OCI-LY3 (cell line): Measurements from ENCODE around the gene KATNIP.

ENCODE experiments used
- H2AFZ ChIP-seq: fragments of 200-600, 300-600 bp; shearing (Covaris generic); 2 replicates; pipeline ENCODE4 v1.6.0; 2014; ENCODE audit warnings: antibody characterized with exemption, low read depth, low read length
- H3K27ac ChIP-seq: fragments of 200-600, 300-600 bp; sonication (generic); 2 replicates; pipeline ENCODE4 v1.5.1; 2014; ENCODE audit warnings: mild to moderate bottlenecking, low read length, moderate library complexity, mixed read lengths
- H3K27me3 ChIP-seq: fragments of 200-600, 300-600 bp; sonication (generic); 2 replicates; pipeline ENCODE4 v1.6.1; 2014; ENCODE audit warnings: low read depth, low read length, mixed read lengths
- H3K36me3 ChIP-seq: fragments of 200-600, 300-600 bp; sonication (generic); replicated peaks from 2 replicates; pipeline ENCODE3; 2014; ENCODE audit warnings: low read depth, low read length, mixed read lengths
- H3K4me1 ChIP-seq: fragments of 300-600, 200-600 bp; sonication (generic); 2 replicates; pipeline ENCODE4 v1.6.1; 2014; ENCODE audit warnings: low read length, mixed read lengths
- H3K4me2 ChIP-seq: fragments of 200-600, 300-600 bp; sonication (generic); 2 replicates; pipeline ENCODE4 v1.6.1; 2014; ENCODE audit warnings: low read length, mixed read lengths
- H3K4me3 ChIP-seq: fragments of 300-600, 200-600 bp; sonication (generic); 2 replicates; pipeline ENCODE4 v1.5.1; 2014; ENCODE audit warnings: antibody characterized with exemption, mild to moderate bottlenecking, low read length, moderate library complexity
- H3K79me2 ChIP-seq: fragments of 300-600, 200-600 bp; shearing (Covaris generic); 2 replicates; pipeline ENCODE4 v1.6.1; 2014; ENCODE audit warnings: mild to moderate bottlenecking, low read length, mixed read lengths
- H3K9ac ChIP-seq: fragments of 300-600, 200-600 bp; shearing (Covaris generic); 2 replicates; pipeline ENCODE4 v1.6.0; 2014; ENCODE audit warnings: mild to moderate bottlenecking, low read length, moderate library complexity
- H3K9me3 ChIP-seq: fragments of 200-600, 300-600 bp; shearing (Covaris generic); 2 replicates; pipeline ENCODE4 v1.6.1; 2014; ENCODE audit warnings: low read length, mixed read lengths; ENCODE audit not compliant: insufficient read depth
- H4K20me1 ChIP-seq: fragments of 200-600, 300-600 bp; sonication (generic); 2 replicates; pipeline ENCODE4 v1.6.1; 2016; ENCODE audit warnings: low read length, mixed read lengths; ENCODE audit not compliant: insufficient read depth
- EZH2phosphoT487 ChIP-seq: fragments of 200-600 bp; shearing (Covaris generic); IDR thresholded peaks from 2 replicates; pipeline ENCODE4 v1.6.1; 2018; ENCODE audit warnings: antibody characterized with exemption, mixed run types, low read depth
- TF ChIP-seq, protein P1 (sequence below): fragments of 200-600, 300-600 bp; sonication (generic); IDR thresholded peaks from 2 replicates; pipeline ENCODE4 v1.5.1; 2014; ENCODE audit warnings: antibody characterized with exemption, low read length, low read depth

KATNIP gene

DNA sequence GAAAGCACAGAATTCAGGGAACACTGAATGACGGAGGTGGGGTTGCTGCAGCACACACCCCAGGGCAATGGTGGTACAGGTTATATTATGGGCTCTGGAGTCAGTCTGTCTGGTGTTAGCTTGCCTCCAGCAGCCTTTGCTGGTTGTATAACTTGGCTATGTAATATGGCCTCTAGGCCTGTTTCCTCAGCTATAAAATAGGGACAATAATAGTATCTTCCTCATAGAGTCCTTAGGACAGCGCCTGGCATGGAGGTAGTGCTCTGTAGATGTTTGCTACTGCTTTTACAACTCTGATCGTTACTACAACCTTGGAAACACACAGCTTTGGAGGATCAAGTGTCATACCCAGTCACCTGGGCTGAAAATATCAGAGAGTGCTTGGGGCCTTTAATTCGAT lies 31.7 kb upstream of the KATNIP start:
- no peaks in the 10 kb centered on the region for H3K27me3 ChIP-seq
- TF ChIP-seq EZH2phosphoT487 = no peak
- TF ChIP-seq, protein P1, sequence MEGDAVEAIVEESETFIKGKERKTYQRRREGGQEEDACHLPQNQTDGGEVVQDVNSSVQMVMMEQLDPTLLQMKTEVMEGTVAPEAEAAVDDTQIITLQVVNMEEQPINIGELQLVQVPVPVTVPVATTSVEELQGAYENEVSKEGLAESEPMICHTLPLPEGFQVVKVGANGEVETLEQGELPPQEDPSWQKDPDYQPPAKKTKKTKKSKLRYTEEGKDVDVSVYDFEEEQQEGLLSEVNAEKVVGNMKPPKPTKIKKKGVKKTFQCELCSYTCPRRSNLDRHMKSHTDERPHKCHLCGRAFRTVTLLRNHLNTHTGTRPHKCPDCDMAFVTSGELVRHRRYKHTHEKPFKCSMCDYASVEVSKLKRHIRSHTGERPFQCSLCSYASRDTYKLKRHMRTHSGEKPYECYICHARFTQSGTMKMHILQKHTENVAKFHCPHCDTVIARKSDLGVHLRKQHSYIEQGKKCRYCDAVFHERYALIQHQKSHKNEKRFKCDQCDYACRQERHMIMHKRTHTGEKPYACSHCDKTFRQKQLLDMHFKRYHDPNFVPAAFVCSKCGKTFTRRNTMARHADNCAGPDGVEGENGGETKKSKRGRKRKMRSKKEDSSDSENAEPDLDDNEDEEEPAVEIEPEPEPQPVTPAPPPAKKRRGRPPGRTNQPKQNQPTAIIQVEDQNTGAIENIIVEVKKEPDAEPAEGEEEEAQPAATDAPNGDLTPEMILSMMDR = no peak
- no peak overlapping the region for H2AFZ ChIP-seq
- H3K9me3 ChIP-seq = no peaks in the 10 kb centered on the region
- H3K4me2 ChIP-seq = no peak overlapping the region
- H4K20me1 ChIP-seq = no peaks in the 10 kb centered on the region
- no peak overlapping the region for H3K4me3 ChIP-seq
- H3K9ac ChIP-seq = no peak overlapping the region
- no peaks in the 10 kb centered on the region for H3K79me2 ChIP-seq
- H3K36me3 ChIP-seq = peaks cover 12% of the 10 kb centered on the region
- no peak overlapping the region for H3K27ac ChIP-seq
- H3K4me1 ChIP-seq = no peaks in the 10 kb centered on the region

DNA sequence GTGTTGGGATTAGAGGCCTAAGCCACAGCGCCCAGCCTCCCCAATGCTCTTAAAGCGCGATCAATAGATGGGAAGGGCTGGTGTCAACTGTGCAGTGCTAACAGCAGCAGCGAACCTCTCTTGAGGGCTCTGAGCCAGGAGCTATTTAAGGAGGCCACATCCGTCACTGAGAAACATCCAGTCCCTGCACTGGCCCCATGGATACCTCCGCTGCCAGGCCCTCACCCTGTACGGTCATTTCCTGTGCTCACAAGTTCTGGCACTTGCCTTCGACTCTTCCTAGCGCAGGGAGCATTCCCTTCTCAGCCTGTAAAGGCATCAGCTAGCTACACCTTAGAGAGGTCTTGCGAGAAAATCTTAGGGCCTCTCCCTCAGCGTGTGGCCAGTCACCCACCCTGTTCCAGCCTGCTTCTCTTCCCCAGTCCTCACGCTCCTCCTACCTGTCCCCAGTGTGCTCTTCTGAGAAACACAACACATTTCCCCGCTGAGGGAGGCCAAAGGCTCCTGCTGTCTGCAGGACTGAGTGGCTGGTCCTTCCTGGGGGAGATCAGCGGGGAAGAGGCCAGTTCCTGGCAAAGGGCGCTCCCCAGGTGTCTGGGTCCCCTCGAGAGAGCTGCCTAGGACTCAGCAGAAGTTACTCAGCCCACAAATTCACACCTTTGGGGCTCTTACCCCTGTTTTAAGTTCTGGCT lies 28.8 kb upstream of the KATNIP start:
- no peaks in the 10 kb centered on the region for H3K9me3 ChIP-seq
- no peaks in the 10 kb centered on the region for H3K4me1 ChIP-seq
- no peaks in the 10 kb centered on the region for H3K79me2 ChIP-seq
- H3K27me3 ChIP-seq = no peaks in the 10 kb centered on the region
- H2AFZ ChIP-seq = no peak overlapping the region
- no peak for TF ChIP-seq EZH2phosphoT487
- TF ChIP-seq, protein P1 = no peak
- no peaks in the 10 kb centered on the region; the same call in 1 of the 2 replicates for H4K20me1 ChIP-seq
- H3K4me2 ChIP-seq = no peak overlapping the region
- H3K36me3 ChIP-seq = peaks cover 20% of the 10 kb centered on the region
- H3K27ac ChIP-seq = no peak overlapping the region
- no peak overlapping the region for H3K9ac ChIP-seq
- H3K4me3 ChIP-seq = no peak overlapping the region

DNA sequence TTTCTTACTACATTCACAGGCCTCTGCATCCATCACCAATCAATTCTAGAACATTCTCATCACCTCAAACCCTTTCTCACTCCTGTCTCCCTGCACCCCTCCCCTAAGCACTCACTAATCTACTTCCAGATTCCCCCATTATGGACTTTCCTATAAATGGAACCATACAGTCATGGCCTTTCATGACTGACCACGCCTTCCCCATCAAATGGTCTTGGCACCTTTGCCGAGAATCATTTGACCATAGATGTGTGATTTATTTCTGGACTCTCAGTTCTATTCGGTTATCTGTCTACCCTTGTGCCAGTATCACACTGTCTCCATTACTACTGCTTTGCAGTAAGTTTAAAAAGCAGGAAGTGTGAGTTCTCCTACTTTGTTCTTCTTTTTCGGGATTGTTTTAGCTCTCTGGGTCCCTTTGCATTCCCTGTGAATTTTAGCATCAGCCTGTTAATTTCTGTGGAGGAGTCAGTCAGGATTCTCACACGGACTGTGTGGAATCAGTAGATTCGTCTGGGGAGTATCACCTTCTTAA lies 27.7 kb upstream of the KATNIP start:
- no peak overlapping the region for H3K27ac ChIP-seq
- no peaks in the 10 kb centered on the region for H3K9me3 ChIP-seq
- no peak overlapping the region for H3K4me3 ChIP-seq
- peaks cover 27% of the 10 kb centered on the region for H3K36me3 ChIP-seq
- TF ChIP-seq, protein P1 = no peak
- TF ChIP-seq EZH2phosphoT487 = no peak
- H2AFZ ChIP-seq = no peak overlapping the region
- H3K9ac ChIP-seq = no peak overlapping the region
- no peak overlapping the region for H3K4me2 ChIP-seq
- H3K27me3 ChIP-seq = no peaks in the 10 kb centered on the region
- no peaks in the 10 kb centered on the region for H3K79me2 ChIP-seq
- H4K20me1 ChIP-seq = no peaks in the 10 kb centered on the region; the same call in 1 of the 2 replicates
- H3K4me1 ChIP-seq = no peaks in the 10 kb centered on the region

DNA sequence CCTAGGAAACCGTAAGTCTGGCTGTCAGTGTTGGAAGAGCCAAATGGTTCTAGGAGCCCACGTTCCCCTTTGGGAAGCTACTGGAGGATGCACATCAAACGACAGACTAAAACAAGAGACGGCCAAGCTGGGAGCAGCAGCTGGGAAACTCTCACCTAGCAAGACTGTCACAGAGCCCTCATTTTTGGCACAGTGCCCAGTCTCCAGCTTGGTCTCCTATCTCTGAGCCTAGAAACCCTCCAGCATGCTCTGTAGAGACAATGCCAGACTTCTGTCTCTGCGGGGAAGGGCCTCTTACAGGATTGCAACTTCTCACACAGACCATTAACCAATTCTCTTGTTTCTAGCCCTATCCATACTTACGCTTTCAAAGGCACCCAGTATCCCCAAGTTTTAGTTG lies 23.8 kb upstream of the KATNIP start:
- no peaks in the 10 kb centered on the region for H3K79me2 ChIP-seq
- TF ChIP-seq EZH2phosphoT487 = no peak
- TF ChIP-seq, protein P1 = no peak
- no peaks in the 10 kb centered on the region for H3K9me3 ChIP-seq
- no peaks in the 10 kb centered on the region for H3K4me1 ChIP-seq
- no peak overlapping the region for H3K27ac ChIP-seq
- H3K9ac ChIP-seq = no peak overlapping the region
- H3K4me2 ChIP-seq = no peak overlapping the region
- peaks cover 32% of the 10 kb centered on the region for H3K36me3 ChIP-seq
- H3K4me3 ChIP-seq = no peak overlapping the region
- H2AFZ ChIP-seq = no peak overlapping the region
- no peaks in the 10 kb centered on the region for H3K27me3 ChIP-seq
- no peaks in the 10 kb centered on the region; the same call in 1 of the 2 replicates for H4K20me1 ChIP-seq
